ENCODE results near the gene LCP2.

The LCP2 gene

GRCh38 chr5:170266570-170267381, 30.8 kb downstream of the LCP2 start:
- Histone ChIP-seq H3K9me2 (replicated peaks; ENCODE audit: low read depth, low read length) (no peaks in the 10 kb centered on the region), H3K4me1 (ENCODE audit: insufficient read depth, low read length, poor library complexity, severe bottlenecking) (peaks cover 25% of the 10 kb centered on the region), H2AFZ (ENCODE audit: low read length) (no peak overlapping the region), H3K79me2 (ENCODE audit: insufficient read depth, low read length) (peaks cover 18% of the 10 kb centered on the region), H4K20me1 (ENCODE audit: insufficient read depth, low read length, poor library complexity, severe bottlenecking) (peaks cover 15% of the 10 kb centered on the region), H3K9me3 (ENCODE audit: insufficient read depth, low read depth, low read length) (no peaks in the 10 kb centered on the region), H3F3A (ENCODE audit: low read depth) (no peaks in the 10 kb centered on the region), H3K4me2 (ENCODE audit: low read depth, low read length, poor library complexity, severe bottlenecking) (no peak overlapping the region), H3K4me3 (ENCODE audit: low read length, poor library complexity, severe bottlenecking) (no peak overlapping the region), H3K27me3 (ENCODE audit: insufficient read depth, low read length, poor library complexity, severe bottlenecking) (no peaks in the 10 kb centered on the region), H3K9ac (ENCODE audit: low read depth, low read length, poor library complexity, severe bottlenecking) (no peak overlapping the region), H3K36me3 (ENCODE audit: insufficient read depth, low read length) (peaks cover 90% of the 10 kb centered on the region)
- no peak for TF ChIP-seq EZH2phosphoT487 (IDR thresholded peaks at IDR 0.05; ENCODE audit: borderline replicate concordance)

GRCh38 chr5:170265522-170265921, 32.1 kb downstream of the LCP2 start:
- Histone ChIP-seq H2AFZ (ENCODE audit: low read length) (no peak overlapping the region), H3K36me3 (ENCODE audit: insufficient read depth, low read length) (peaks cover 89% of the 10 kb centered on the region), H4K20me1 (ENCODE audit: insufficient read depth, low read length, poor library complexity, severe bottlenecking) (peaks cover 15% of the 10 kb centered on the region), H3K4me2 (ENCODE audit: low read depth, low read length, poor library complexity, severe bottlenecking) (no peak overlapping the region), H3K9ac (ENCODE audit: low read depth, low read length, poor library complexity, severe bottlenecking) (no peak overlapping the region), H3K9me2 (replicated peaks; ENCODE audit: low read depth, low read length) (no peaks in the 10 kb centered on the region), H3K27me3 (ENCODE audit: insufficient read depth, low read length, poor library complexity, severe bottlenecking) (no peaks in the 10 kb centered on the region), H3K4me1 (ENCODE audit: insufficient read depth, low read length, poor library complexity, severe bottlenecking) (peaks cover 27% of the 10 kb centered on the region), H3F3A (ENCODE audit: low read depth) (no peaks in the 10 kb centered on the region), H3K79me2 (ENCODE audit: insufficient read depth, low read length) (peaks cover 16% of the 10 kb centered on the region), H3K4me3 (ENCODE audit: low read length, poor library complexity, severe bottlenecking) (no peak overlapping the region), H3K9me3 (ENCODE audit: insufficient read depth, low read depth, low read length) (no peaks in the 10 kb centered on the region)
- TF ChIP-seq EZH2phosphoT487 (IDR thresholded peaks at IDR 0.05; ENCODE audit: borderline replicate concordance) (no peak), CTCF (conservative IDR thresholded peaks at IDR 0.05; ENCODE audit: low read length) (no peak)

- Histone ChIP-seq H3K9ac (ENCODE audit: low read depth, low read length, poor library complexity, severe bottlenecking) (no peak overlapping the region), H3K27me3 (ENCODE audit: insufficient read depth, low read length, poor library complexity, severe bottlenecking) (no peaks in the 10 kb centered on the region), H3K9me3 (ENCODE audit: insufficient read depth, low read depth, low read length) (no peaks in the 10 kb centered on the region), H4K20me1 (ENCODE audit: insufficient read depth, low read length, poor library complexity, severe bottlenecking) (peaks cover 12% of the 10 kb centered on the region), H3F3A (ENCODE audit: low read depth) (no peaks in the 10 kb centered on the region), H3K79me2 (ENCODE audit: insufficient read depth, low read length) (peaks cover 13% of the 10 kb centered on the region), H3K36me3 (ENCODE audit: insufficient read depth, low read length) (peaks cover 89% of the 10 kb centered on the region), H3K9me2 (replicated peaks; ENCODE audit: low read depth, low read length) (no peaks in the 10 kb centered on the region), H2AFZ (ENCODE audit: low read length) (no peak overlapping the region), H3K4me1 (ENCODE audit: insufficient read depth, low read length, poor library complexity, severe bottlenecking) (peaks cover 27% of the 10 kb centered on the region), H3K4me3 (ENCODE audit: low read length, poor library complexity, severe bottlenecking) (no peak overlapping the region), H3K4me2 (ENCODE audit: low read depth, low read length, poor library complexity, severe bottlenecking) (no peak overlapping the region)
- TF ChIP-seq CTCF (conservative IDR thresholded peaks at IDR 0.05; ENCODE audit: low read length) (no peak), EZH2phosphoT487 (IDR thresholded peaks at IDR 0.05; ENCODE audit: borderline replicate concordance) (no peak)
These were observed 33.7 kb downstream of the LCP2 start for GRCh38 chr5:170263906-170264305.

Measured in Loucy (cell line).